HEK293 (cell line): ENCODE data around the gene PHF5A.

Source experiments
- CTCF ChIA-PET: fragments of 350-600 bp; formaldehyde crosslinking; extraction: SDS; loops from one replicate; lab custom pipeline; 2021; ENCODE audit warnings: antibody characterized with exemption; lab: Yijun Ruan, JAX
- POLR2A ChIA-PET: fragments of 300-600 bp; formaldehyde crosslinking; extraction: SDS; loops from one replicate; lab custom pipeline; 2020; ENCODE audit warnings: antibody characterized with exemption, inconsistent platforms; lab: Yijun Ruan, JAX
- H3K27ac ChIP-seq: fragments of 200-500 bp; sonication (Bioruptor generic); 2 replicates; pipeline ENCODE4 v1.5.1; 2014; ENCODE audit warnings: low read depth, low read length, control low read depth, inconsistent platforms; ENCODE audit errors: extremely low read depth
- H3K36me3 ChIP-seq, 2 experiments: fragments of 200-500 bp in 1 of 2; sonication (Bioruptor generic) in 1 of 2; 1 replicate in 1 of 2; 2 replicates in 1 of 2; pipeline ENCODE4 v1.5.1; 2014 to 2017; ENCODE audit warnings: inconsistent platforms in 2 of 2, low read length in 2 of 2; ENCODE audit not compliant: control insufficient read depth in 2 of 2, insufficient read depth in 1 of 2
- H3K4me1 ChIP-seq: fragments of 200-500 bp; sonication (Bioruptor generic); 2 replicates; pipeline ENCODE4 v1.5.1; 2014; ENCODE audit warnings: mild to moderate bottlenecking, low read length, inconsistent platforms; ENCODE audit not compliant: control insufficient read depth, insufficient read depth
- H3K4me3 ChIP-seq: 2 replicates; pipeline ENCODE4 v1.5.1; 2011; ENCODE audit warnings: low read depth, mild to moderate bottlenecking, control low read depth, low read length, moderate library complexity
- H3K9me3 ChIP-seq: fragments of 200-500 bp; sonication (Bioruptor generic); 2 replicates; pipeline ENCODE4 v1.5.1; 2014; ENCODE audit warnings: low read depth, low read length, inconsistent platforms; ENCODE audit not compliant: control insufficient read depth, insufficient read depth
- BCL11A ChIP-seq: fragments of 450-650 bp; formaldehyde crosslinking; IDR thresholded peaks from 2 replicates; pipeline ENCODE4 v1.5.1; 2016; ENCODE audit warnings: low read depth, missing biosample characterization, missing genetic modification characterization
- IKZF3 ChIP-seq: fragments of 450-650 bp; IDR thresholded peaks from 2 replicates; pipeline ENCODE4 v1.5.0; 2018; ENCODE audit warnings: missing biosample characterization, mild to moderate bottlenecking, missing genetic modification characterization, moderate library complexity
- KLF17 ChIP-seq: fragments of 450-650 bp; formaldehyde crosslinking; IDR thresholded peaks from 2 replicates; pipeline ENCODE4 v1.5.1; 2016; ENCODE audit warnings: missing biosample characterization, missing genetic modification characterization
- KLF7 ChIP-seq: fragments of 450-650 bp; formaldehyde crosslinking; IDR thresholded peaks from 2 replicates; pipeline ENCODE4 v1.5.1; 2016; ENCODE audit warnings: missing biosample characterization, missing genetic modification characterization, borderline replicate concordance
- OSR2 ChIP-seq: fragments of 450-650 bp; formaldehyde crosslinking; IDR thresholded peaks from 2 replicates; pipeline ENCODE4 v1.5.1; 2016; ENCODE audit warnings: missing biosample characterization, missing genetic modification characterization
- PRDM4 ChIP-seq: fragments of 450-650 bp; formaldehyde crosslinking; IDR thresholded peaks from 2 replicates; pipeline ENCODE4 v1.5.1; 2017; ENCODE audit warnings: missing biosample characterization, missing genetic modification characterization
- SP2 ChIP-seq: fragments of 450-650 bp; formaldehyde crosslinking; IDR thresholded peaks from 2 replicates; pipeline ENCODE4 v1.5.1; 2016; ENCODE audit warnings: missing biosample characterization, missing genetic modification characterization
- ZBTB17 ChIP-seq: fragments of 450-650 bp; formaldehyde crosslinking; IDR thresholded peaks from 2 replicates; pipeline ENCODE4 v1.5.1; 2016; ENCODE audit warnings: missing biosample characterization, missing genetic modification characterization
- ZBTB26 ChIP-seq: fragments of 450-650 bp; formaldehyde crosslinking; optimal IDR thresholded peaks from 2 replicates; pipeline ENCODE3; 2016; ENCODE audit warnings: missing biosample characterization, mild to moderate bottlenecking, missing genetic modification characterization
- ZBTB7A ChIP-seq: fragments of 450-650 bp; formaldehyde crosslinking; IDR thresholded peaks from 2 replicates; pipeline ENCODE4 v1.5.1; 2016; ENCODE audit warnings: low read depth, missing biosample characterization, missing genetic modification characterization
- ZBTB8A ChIP-seq: fragments of 450-650 bp; formaldehyde crosslinking; IDR thresholded peaks from 2 replicates; pipeline ENCODE4 v1.5.1; 2016; ENCODE audit warnings: missing biosample characterization, missing genetic modification characterization
- ZNF155 ChIP-seq: fragments of 450-650 bp; formaldehyde crosslinking; IDR thresholded peaks from 2 replicates; pipeline ENCODE4 v1.5.1; 2016; ENCODE audit warnings: missing biosample characterization, missing genetic modification characterization
- ZNF169 ChIP-seq: fragments of 450-650 bp; formaldehyde crosslinking; IDR thresholded peaks from 2 replicates; pipeline ENCODE4 v1.5.1; 2016; ENCODE audit warnings: missing biosample characterization, missing genetic modification characterization
- ZNF175 ChIP-seq: fragments of 450-650 bp; formaldehyde crosslinking; IDR thresholded peaks from 2 replicates; pipeline ENCODE4 v1.5.1; 2016; ENCODE audit warnings: missing biosample characterization, missing genetic modification characterization
- ZNF184 ChIP-seq: fragments of 450-650 bp; IDR thresholded peaks from 2 replicates; pipeline ENCODE4 v1.5.1; 2018; ENCODE audit warnings: missing biosample characterization, mild to moderate bottlenecking, missing genetic modification characterization
- ZNF311 ChIP-seq: fragments of 450-650 bp; formaldehyde crosslinking; IDR thresholded peaks from 2 replicates; pipeline ENCODE4 v1.5.1; 2017; ENCODE audit warnings: missing biosample characterization, missing genetic modification characterization, borderline replicate concordance
- ZNF341 ChIP-seq: fragments of 450-650 bp; formaldehyde crosslinking; IDR thresholded peaks from 2 replicates; pipeline ENCODE4; 2016; ENCODE audit warnings: low read depth, missing biosample characterization, missing genetic modification characterization
- ZNF362 ChIP-seq: fragments of 450-650 bp; formaldehyde crosslinking; IDR thresholded peaks from 2 replicates; pipeline ENCODE4 v1.5.1; 2016; ENCODE audit warnings: missing biosample characterization, missing genetic modification characterization
- ZNF391 ChIP-seq: fragments of 450-650 bp; formaldehyde crosslinking; IDR thresholded peaks from 2 replicates; pipeline ENCODE4 v1.5.1; 2016; ENCODE audit warnings: low read depth, missing biosample characterization, missing genetic modification characterization, borderline replicate concordance
- ZNF394 ChIP-seq: fragments of 450-650 bp; formaldehyde crosslinking; IDR thresholded peaks from 2 replicates; pipeline ENCODE4 v1.5.1; 2016; ENCODE audit warnings: missing biosample characterization, missing genetic modification characterization, mild to moderate bottlenecking, moderate library complexity, borderline replicate concordance
- ZNF423 ChIP-seq: fragments of 450-650 bp; formaldehyde crosslinking; IDR thresholded peaks from 2 replicates; pipeline ENCODE4 v1.5.1; 2016; ENCODE audit warnings: missing biosample characterization, missing genetic modification characterization
- ZNF600 ChIP-seq: fragments of 450-650 bp; formaldehyde crosslinking; IDR thresholded peaks from 2 replicates; pipeline ENCODE4 v1.5.1; 2016; ENCODE audit warnings: missing biosample characterization, missing genetic modification characterization
- ZNF624 ChIP-seq: fragments of 450-650 bp; formaldehyde crosslinking; IDR thresholded peaks from 2 replicates; pipeline ENCODE4 v1.5.1; 2017; ENCODE audit warnings: missing biosample characterization, missing genetic modification characterization
- ZNF692 ChIP-seq: fragments of 450-650 bp; formaldehyde crosslinking; IDR thresholded peaks from 2 replicates; pipeline ENCODE4 v1.5.1; 2016; ENCODE audit warnings: missing biosample characterization, missing genetic modification characterization
- ZSCAN16 ChIP-seq: fragments of 450-650 bp; formaldehyde crosslinking; IDR thresholded peaks from 2 replicates; pipeline ENCODE4 v1.5.1; 2016; ENCODE audit warnings: missing biosample characterization, missing genetic modification characterization
- ZSCAN30 ChIP-seq: fragments of 450-650 bp; IDR thresholded peaks from 2 replicates; pipeline ENCODE4 v1.5.1; 2018; ENCODE audit warnings: missing biosample characterization, mild to moderate bottlenecking, missing genetic modification characterization, moderate library complexity
- ZXDB ChIP-seq: fragments of 450-650 bp; formaldehyde crosslinking; IDR thresholded peaks from 2 replicates; pipeline ENCODE4 v1.5.1; 2016; ENCODE audit warnings: missing biosample characterization, missing genetic modification characterization

Gene PHF5A

GRCh38 chr22:41445129-41446056, 23.1 kb downstream of the PHF5A start (continued):
- TF ChIP-seq ZNF362 (tag by site-specific recombination) (0 out of 2 replicates have a peak, but pooled peaks have one; percentile 30), ZNF600 (tag by site-specific recombination) (peak; percentile 60; the same call in 1 of the 2 replicates), KLF17 (peak; percentile 78; the same call in 1 of the 2 replicates), PRDM4 (tag by site-specific recombination) (peak; percentile 46; the same call in 1 of the 2 replicates), ZBTB26 (peak; percentile 18), ZBTB17 (tag by site-specific recombination) (no peak), ZNF311 (tag by site-specific recombination) (no peak), ZNF423 (tag by site-specific recombination) (no peak), IKZF3 (tag by site-specific recombination) (peak; percentile 35; the same call in 1 of the 2 replicates), OSR2 (peak; percentile 63; the same call in 1 of the 2 replicates), ZSCAN16 (tag by site-specific recombination) (no peak), SP2 (tag by site-specific recombination) (peak; percentile 35), ZNF169 (no peak), ZNF341 (tag by site-specific recombination) (peak; percentile 84), ZBTB7A (tag by site-specific recombination) (0 out of 2 replicates have a peak, but pooled peaks have one; percentile 6), ZNF394 (peak; percentile 30; the same call in 1 of the 2 replicates), ZNF624 (no peak), ZSCAN30 (tag by site-specific recombination) (0 out of 2 replicates have a peak, but pooled peaks have one; percentile 6)
- TF ChIP-seq, all 188 proteins: peak for 30

GRCh38 chr22:41444360-41445128, 23.9 kb downstream of the PHF5A start:
- H3K27ac ChIP-seq: peak overlapping the region; percentile 100
- no peaks in the 10 kb centered on the region for H3K4me1 ChIP-seq
- H3K4me3 ChIP-seq: peak overlapping the region; percentile 90
- ChIA-PET POLR2A (interaction anchor here (0.6 to 8.3 kb wide), 17 partner anchors 7 to 176 kb away, joined by 3 to 214 read pairs (median 13); partner anchors contain the start of genes ACO2, DESI1, PHF5A and PMM1), CTCF (interaction anchor here (1.2 to 5.3 kb wide), 3 partner anchors 7 to 73 kb away, joined by 5 to 33 read pairs (median 17); no protein-coding TSS in a partner anchor)
- H3K9me3 ChIP-seq: no peaks in the 10 kb centered on the region
- H3K36me3 ChIP-seq: peaks cover 10 to 46% of the 10 kb centered on the region in 2 experiments
- TF ChIP-seq ZNF155 (tag by site-specific recombination): no peak
- 0 out of 2 replicates have a peak, but pooled peaks have one; percentile 28 for TF ChIP-seq KLF7 (tag by site-specific recombination)
- no peak for TF ChIP-seq ZNF175 (tag by site-specific recombination)
- 0 out of 2 replicates have a peak, but pooled peaks have one; percentile 9 for TF ChIP-seq BCL11A (tag by site-specific recombination)
- 0 out of 2 replicates have a peak, but pooled peaks have one; percentile 12 for TF ChIP-seq ZNF184 (tag by site-specific recombination)
- TF ChIP-seq ZNF341 (tag by site-specific recombination): peak; percentile 98
- TF ChIP-seq ZNF391 (tag by site-specific recombination): no peak
- peak; percentile 97 for TF ChIP-seq ZNF692 (tag by site-specific recombination)
- 0 out of 2 replicates have a peak, but pooled peaks have one; percentile 32 for TF ChIP-seq ZBTB8A (tag by site-specific recombination)
- peak; percentile 52 for TF ChIP-seq ZXDB
